Left lung (tissue), 10 donors: ENCODE results near the gene EPB41. TPM values are rescaled to one million over a fixed set of nuclear protein-coding genes. Genes with fewer than 3 reads are reported as not detected.
A peak's percentile ranks its signal among the peaks of the same experiment; 100 is the strongest.

ENCODE experiments used
- ATAC-seq: fragments of 200-7000 bp; cut with Tn5 transposase; one replicate; pipeline ENCODE4 v1.9.1; 2020; ENCODE audit warnings: moderate library complexity
- DNase-seq, 4 donors: peaks; one replicate each; pipeline ENCODE4 v3.0.0-alpha.2; 2013 to 2020
- H3K27ac ChIP-seq, 2 donors: fragments of 200-600 bp; sonication (generic) in 1 of 2; one replicate each; pipeline versions ENCODE4 v1.5.0 to v1.8.0; 2020 to 2021
- H3K27me3 ChIP-seq, 2 donors: fragments of 200-600 bp; sonication (generic) in 1 of 2; one replicate each; pipeline versions ENCODE4 v1.5.0 to v1.8.0; 2020 to 2021
- H3K36me3 ChIP-seq, 2 donors: fragments of 200-600 bp; sonication (generic) in 1 of 2; one replicate each; pipeline versions ENCODE4 v1.5.0 to v1.8.0; 2020 to 2021
- H3K4me1 ChIP-seq, 2 donors: fragments of 200-600 bp; one replicate each; pipeline ENCODE4 v1.8.0; 2021
- H3K4me3 ChIP-seq, 2 donors: fragments of 200-600 bp; sonication (generic) in 1 of 2; one replicate each; pipeline versions ENCODE4 v1.5.0 to v1.8.0; 2020 to 2021; ENCODE audit warnings: mild to moderate bottlenecking in 1 of 2
- H3K9me3 ChIP-seq, 2 donors: fragments of 200-600 bp; sonication (generic) in 1 of 2; one replicate each; pipeline versions ENCODE4 v1.5.0 to v1.8.0; 2020 to 2021
- CTCF ChIP-seq, 2 donors: fragments of 200-600 bp; sonication (generic) in 1 of 2; IDR thresholded peaks; one replicate each; pipeline versions ENCODE4 v1.5.0 to v1.8.0; 2021; ENCODE audit warnings: antibody characterized with exemption in 2 of 2
- intact Hi-C, 2 donors: fragments of 100-400 bp; cut with DNase I; formaldehyde crosslinking; loops; one replicate each; pipeline versions ENCODE4 v1.11.2 to v1.14.2; 2022
- polyA plus RNA-seq, 6 donors: library from polyadenylated mRNA; unstranded; fragments of 120-200 nt; gene quantifications; one replicate each; pipeline ENCODE4 v1.2.1, GENCODE V29; 2013; ENCODE audit not compliant: insufficient read length in 6 of 6
- total RNA-seq, 2 donors: library from RNA; stranded (reverse); fragmentation: NEBNext Ultra II Directional; extraction: Animal tissue kit (Norgen Biotek cat#: 25700); gene quantifications; one replicate each; pipeline ENCODE4 v1.2.1, GENCODE V29; 2021
- donor health status: DM: no; HTN: yes; CAD: no.
- donor health status: DM: no; HTN: no; CAD: no.

Gene EPB41
- total and polyA plus RNA-seq, 8 donors: 41.4 to 56.1 (median 45.7) TPM

- Histone ChIP-seq H3K4me1 (peaks cover 0 to 11% of the 10 kb centered on the region in 2 donors), H3K36me3 (no peaks in the 10 kb centered on the region), H3K27ac (no peak overlapping the region), H3K9me3 (no peaks in the 10 kb centered on the region), H3K27me3 (peaks cover 0 to 19% of the 10 kb centered on the region in 2 donors), H3K4me3 (peak overlapping the region in 1 of 2 donors; percentile 13)
- ATAC-seq (peak; percentile 47), DNase-seq (peak in 1 of 4 donors; percentile 81)
- no peak for TF ChIP-seq CTCF (IDR thresholded peaks at IDR 0.05)
- intact Hi-C loops: no loop called here
These were observed 219.7 kb downstream of the EPB41 start for GRCh38 chr1:29133861-29134694.

GRCh38 chr1:29134695-29135028 lies 220.3 kb downstream of the EPB41 start:
- Histone ChIP-seq H3K27ac (no peak overlapping the region), H3K27me3 (peaks cover 0 to 19% of the 10 kb centered on the region in 2 donors), H3K4me1 (peaks cover 0 to 11% of the 10 kb centered on the region in 2 donors), H3K36me3 (no peaks in the 10 kb centered on the region), H3K9me3 (no peaks in the 10 kb centered on the region), H3K4me3 (no peak overlapping the region)
- intact Hi-C loops: no loop called here
- DNase-seq (no peak), ATAC-seq (no peak)
- TF ChIP-seq CTCF (IDR thresholded peaks at IDR 0.05): no peak

- TF ChIP-seq CTCF (IDR thresholded peaks at IDR 0.05): no peak
- H3K9me3 ChIP-seq: no peaks in the 10 kb centered on the region
- DNase-seq (no peak), ATAC-seq (peak; percentile 13)
- intact Hi-C loops: no loop called here
- H3K4me1 ChIP-seq: peaks cover 0 to 11% of the 10 kb centered on the region in 2 donors
- H3K27me3 ChIP-seq: peaks cover 0 to 19% of the 10 kb centered on the region in 2 donors
- H3K36me3 ChIP-seq: no peaks in the 10 kb centered on the region
- no peak overlapping the region for H3K4me3 ChIP-seq
- H3K27ac ChIP-seq: no peak overlapping the region
These were observed 222.1 kb downstream of the EPB41 start for GRCh38 chr1:29136391-29136915.

- ATAC-seq (no peak), DNase-seq (no peak)
- no peak overlapping the region for H3K4me3 ChIP-seq
- H3K4me1 ChIP-seq: no peaks in the 10 kb centered on the region
- no peaks in the 10 kb centered on the region for H3K9me3 ChIP-seq
- no peak for TF ChIP-seq CTCF (IDR thresholded peaks at IDR 0.05)
- no peaks in the 10 kb centered on the region for H3K27me3 ChIP-seq
- no peak overlapping the region for H3K27ac ChIP-seq
- peaks cover 0 to 51% of the 10 kb centered on the region in 2 donors for H3K36me3 ChIP-seq
- intact Hi-C loops: no loop called here
These were observed 228.3 kb downstream of the EPB41 start for GRCh38 chr1:29142714-29143113.

- H3K9me3 ChIP-seq: no peaks in the 10 kb centered on the region
- intact Hi-C loops: no loop called here
- ATAC-seq (no peak), DNase-seq (no peak)
- H3K36me3 ChIP-seq: peaks cover 0 to 66% of the 10 kb centered on the region in 2 donors
- H3K27me3 ChIP-seq: no peaks in the 10 kb centered on the region
- no peak for TF ChIP-seq CTCF (IDR thresholded peaks at IDR 0.05)
- no peak overlapping the region for H3K4me3 ChIP-seq
- H3K27ac ChIP-seq: no peak overlapping the region
- H3K4me1 ChIP-seq: no peaks in the 10 kb centered on the region
These were observed 229.8 kb downstream of the EPB41 start for GRCh38 chr1:29144178-29144577.
